ENCODE measurements around the gene TMA16.
A peak's percentile ranks its signal among the peaks of the same experiment; 100 is the strongest.
"Not testable (repeated sequence)": the region's sequence is repeated elsewhere in the genome, so short reads cannot be mapped to it uniquely, and the experiment has no call there.

Gene TMA16

GRCh38 chr4:163523791-163524365 is 29.4 kb downstream of the TMA16 start:
- no peak for DNase-seq

- DNase-seq = no peak
Observed at GRCh38 chr4:163525982-163526381, 31.5 kb downstream of the TMA16 start.

- no peak for DNase-seq
Observed at GRCh38 chr4:163527172-163527571, 32.7 kb downstream of the TMA16 start.

- no peak for DNase-seq
Observed at GRCh38 chr4:163528653-163529052, 34.2 kb downstream of the TMA16 start.

- no peak for DNase-seq
Observed at GRCh38 chr4:163534056-163534455, 39.6 kb downstream of the TMA16 start.

- DNase-seq = no peak
Observed at GRCh38 chr4:163535657-163536056, 41.2 kb downstream of the TMA16 start.

- DNase-seq = no peak
Observed at GRCh38 chr4:163536091-163536490, 41.6 kb downstream of the TMA16 start.

GRCh38 chr4:163537114-163537513 is 42.6 kb downstream of the TMA16 start:
- DNase-seq = no peak

- DNase-seq = not testable (repeated sequence)
Observed at GRCh38 chr4:163538820-163539219, 44.3 kb downstream of the TMA16 start.

- no peak for DNase-seq
Observed at GRCh38 chr4:163540448-163540847, 46.0 kb downstream of the TMA16 start.

- DNase-seq = no peak
Observed at GRCh38 chr4:163540977-163541376, 46.5 kb downstream of the TMA16 start.

GRCh38 chr4:163542275-163542674 is 47.8 kb downstream of the TMA16 start:
- no peak for DNase-seq

GRCh38 chr4:163544407-163545038 is 50.0 kb downstream of the TMA16 start:
- DNase-seq = peak; percentile 54

GRCh38 chr4:163548481-163549243 is 54.2 kb downstream of the TMA16 start:
- no peak for DNase-seq

GRCh38 chr4:163550869-163551267 is 56.4 kb downstream of the TMA16 start:
- no peak for DNase-seq

GRCh38 chr4:163553146-163553545 is 58.7 kb downstream of the TMA16 start:
- no peak for DNase-seq

- no peak for DNase-seq
Observed at GRCh38 chr4:163554870-163555465, 60.5 kb downstream of the TMA16 start.

GRCh38 chr4:163556177-163556576 is 61.7 kb downstream of the TMA16 start:
- DNase-seq = no peak

- DNase-seq = no peak
Observed at GRCh38 chr4:163556650-163557391, 62.3 kb downstream of the TMA16 start.

GRCh38 chr4:163558539-163559044 is 64.1 kb downstream of the TMA16 start:
- peak; percentile 23 for DNase-seq

- no peak for DNase-seq
Observed at GRCh38 chr4:163562496-163562895, 68.0 kb downstream of the TMA16 start.

GRCh38 chr4:163563592-163563991 is 69.1 kb downstream of the TMA16 start:
- DNase-seq = no peak

GRCh38 chr4:163564221-163564720 is 69.8 kb downstream of the TMA16 start:
- no peak for DNase-seq
